WTC11 (cell line): Measurements from ENCODE around the gene DHX38.

ENCODE experiments used
- CBFB ChIP-seq: sonication (generic); formaldehyde crosslinking; IDR thresholded peaks from 2 replicates; pipeline ENCODE4 v1.8.1; 2022; ENCODE audit warnings: mild to moderate bottlenecking, low read depth, missing genetic modification reagents
- ESRRA ChIP-seq: sonication (generic); formaldehyde crosslinking; IDR thresholded peaks from 2 replicates; pipeline ENCODE4 v1.8.1; 2022; ENCODE audit warnings: mild to moderate bottlenecking, missing genetic modification reagents, borderline replicate concordance
- FOXK1 ChIP-seq: sonication (generic); formaldehyde crosslinking; IDR thresholded peaks from 2 replicates; pipeline ENCODE4 v1.8.0; 2022; ENCODE audit warnings: mild to moderate bottlenecking, moderate library complexity, missing genetic modification reagents
- SMAD3 ChIP-seq: sonication (generic); formaldehyde crosslinking; IDR thresholded peaks from 2 replicates; pipeline ENCODE4 v1.8.0; 2022; ENCODE audit warnings: missing genetic modification reagents, mild to moderate bottlenecking, borderline replicate concordance
- SOX15 ChIP-seq: fragments of 250-450 bp; sonication (Bioruptor Pico); IDR thresholded peaks from 2 replicates; pipeline ENCODE4 v1.9.0; 2021; ENCODE audit warnings: mild to moderate bottlenecking
- USF2 ChIP-seq: sonication (generic); formaldehyde crosslinking; IDR thresholded peaks from 2 replicates; pipeline ENCODE4 v1.8.1; 2023; ENCODE audit warnings: mild to moderate bottlenecking, missing genetic modification reagents, moderate library complexity
- ZBTB21 ChIP-seq: sonication (generic); formaldehyde crosslinking; IDR thresholded peaks from 2 replicates; pipeline ENCODE4 v1.8.1; 2023; ENCODE audit warnings: mild to moderate bottlenecking, missing genetic modification reagents, borderline replicate concordance
- ZNF671 ChIP-seq: fragments of 250-450 bp; sonication (Bioruptor Pico); IDR thresholded peaks from 2 replicates; pipeline ENCODE4 v1.8.0; 2021; ENCODE audit warnings: mild to moderate bottlenecking
- TF ChIP-seq, protein P1 (sequence below): fragments of 200-600 bp; IDR thresholded peaks from 2 replicates; pipeline ENCODE4 v1.8.0; 2022; ENCODE audit warnings: antibody characterized with exemption
- TF ChIP-seq, protein P2 (sequence below): sonication (generic); formaldehyde crosslinking; IDR thresholded peaks from 2 replicates; pipeline ENCODE4 v1.8.0; 2022; ENCODE audit warnings: mild to moderate bottlenecking, missing genetic modification reagents
- TF ChIP-seq, protein P3 (sequence below): sonication (generic); formaldehyde crosslinking; IDR thresholded peaks from 2 replicates; pipeline ENCODE4 v1.8.0; 2022; ENCODE audit warnings: missing genetic modification reagents

DNA sequence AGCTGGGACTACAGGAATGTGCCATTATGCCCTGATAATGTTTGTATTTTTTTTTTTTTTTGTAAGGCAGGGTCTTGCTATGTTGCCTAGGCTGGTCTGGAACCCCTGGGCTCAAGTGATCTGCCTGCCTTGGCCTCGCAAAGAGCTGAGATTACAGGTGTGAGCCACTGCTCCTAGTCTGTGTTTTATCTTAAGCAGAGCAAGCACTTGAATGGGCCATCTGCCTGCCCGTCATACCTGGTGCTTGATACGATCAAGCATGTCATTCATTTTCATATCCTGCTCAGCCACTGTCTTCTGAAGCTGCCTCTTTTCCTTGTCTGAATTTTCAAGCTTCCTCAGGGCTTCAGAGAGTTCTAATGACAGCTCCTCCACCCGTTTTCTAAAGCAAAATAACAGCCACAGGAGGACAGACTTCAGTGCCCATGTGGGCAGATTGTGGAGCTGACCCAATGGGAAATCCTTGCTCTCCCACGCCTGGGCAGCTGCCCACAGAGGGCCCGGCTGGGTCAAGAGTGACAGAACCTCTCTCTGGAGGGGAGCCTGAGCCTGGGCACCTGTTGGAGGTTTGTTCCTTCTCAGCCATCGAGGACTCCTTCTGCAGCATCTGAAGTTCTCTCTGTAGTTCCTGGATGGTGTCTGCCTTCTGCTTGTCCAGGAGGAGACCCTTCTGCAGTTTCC is 36.5 kb downstream of the DHX38 start:
- TF ChIP-seq, protein P1, sequence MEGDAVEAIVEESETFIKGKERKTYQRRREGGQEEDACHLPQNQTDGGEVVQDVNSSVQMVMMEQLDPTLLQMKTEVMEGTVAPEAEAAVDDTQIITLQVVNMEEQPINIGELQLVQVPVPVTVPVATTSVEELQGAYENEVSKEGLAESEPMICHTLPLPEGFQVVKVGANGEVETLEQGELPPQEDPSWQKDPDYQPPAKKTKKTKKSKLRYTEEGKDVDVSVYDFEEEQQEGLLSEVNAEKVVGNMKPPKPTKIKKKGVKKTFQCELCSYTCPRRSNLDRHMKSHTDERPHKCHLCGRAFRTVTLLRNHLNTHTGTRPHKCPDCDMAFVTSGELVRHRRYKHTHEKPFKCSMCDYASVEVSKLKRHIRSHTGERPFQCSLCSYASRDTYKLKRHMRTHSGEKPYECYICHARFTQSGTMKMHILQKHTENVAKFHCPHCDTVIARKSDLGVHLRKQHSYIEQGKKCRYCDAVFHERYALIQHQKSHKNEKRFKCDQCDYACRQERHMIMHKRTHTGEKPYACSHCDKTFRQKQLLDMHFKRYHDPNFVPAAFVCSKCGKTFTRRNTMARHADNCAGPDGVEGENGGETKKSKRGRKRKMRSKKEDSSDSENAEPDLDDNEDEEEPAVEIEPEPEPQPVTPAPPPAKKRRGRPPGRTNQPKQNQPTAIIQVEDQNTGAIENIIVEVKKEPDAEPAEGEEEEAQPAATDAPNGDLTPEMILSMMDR: no peak
- TF ChIP-seq USF2 (CRISPR knock-in tag) (no peak), SOX15 (CRISPR knock-in tag) (no peak), ZNF671 (no peak), FOXK1 (CRISPR knock-in tag) (no peak), ZBTB21 (CRISPR knock-in tag) (no peak), SMAD3 (CRISPR knock-in tag) (no peak), CBFB (no peak), ESRRA (CRISPR knock-in tag) (no peak)
- TF ChIP-seq, protein P2, sequence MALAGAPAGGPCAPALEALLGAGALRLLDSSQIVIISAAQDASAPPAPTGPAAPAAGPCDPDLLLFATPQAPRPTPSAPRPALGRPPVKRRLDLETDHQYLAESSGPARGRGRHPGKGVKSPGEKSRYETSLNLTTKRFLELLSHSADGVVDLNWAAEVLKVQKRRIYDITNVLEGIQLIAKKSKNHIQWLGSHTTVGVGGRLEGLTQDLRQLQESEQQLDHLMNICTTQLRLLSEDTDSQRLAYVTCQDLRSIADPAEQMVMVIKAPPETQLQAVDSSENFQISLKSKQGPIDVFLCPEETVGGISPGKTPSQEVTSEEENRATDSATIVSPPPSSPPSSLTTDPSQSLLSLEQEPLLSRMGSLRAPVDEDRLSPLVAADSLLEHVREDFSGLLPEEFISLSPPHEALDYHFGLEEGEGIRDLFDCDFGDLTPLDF (CRISPR knock-in tag): no peak
- TF ChIP-seq, protein P3, sequence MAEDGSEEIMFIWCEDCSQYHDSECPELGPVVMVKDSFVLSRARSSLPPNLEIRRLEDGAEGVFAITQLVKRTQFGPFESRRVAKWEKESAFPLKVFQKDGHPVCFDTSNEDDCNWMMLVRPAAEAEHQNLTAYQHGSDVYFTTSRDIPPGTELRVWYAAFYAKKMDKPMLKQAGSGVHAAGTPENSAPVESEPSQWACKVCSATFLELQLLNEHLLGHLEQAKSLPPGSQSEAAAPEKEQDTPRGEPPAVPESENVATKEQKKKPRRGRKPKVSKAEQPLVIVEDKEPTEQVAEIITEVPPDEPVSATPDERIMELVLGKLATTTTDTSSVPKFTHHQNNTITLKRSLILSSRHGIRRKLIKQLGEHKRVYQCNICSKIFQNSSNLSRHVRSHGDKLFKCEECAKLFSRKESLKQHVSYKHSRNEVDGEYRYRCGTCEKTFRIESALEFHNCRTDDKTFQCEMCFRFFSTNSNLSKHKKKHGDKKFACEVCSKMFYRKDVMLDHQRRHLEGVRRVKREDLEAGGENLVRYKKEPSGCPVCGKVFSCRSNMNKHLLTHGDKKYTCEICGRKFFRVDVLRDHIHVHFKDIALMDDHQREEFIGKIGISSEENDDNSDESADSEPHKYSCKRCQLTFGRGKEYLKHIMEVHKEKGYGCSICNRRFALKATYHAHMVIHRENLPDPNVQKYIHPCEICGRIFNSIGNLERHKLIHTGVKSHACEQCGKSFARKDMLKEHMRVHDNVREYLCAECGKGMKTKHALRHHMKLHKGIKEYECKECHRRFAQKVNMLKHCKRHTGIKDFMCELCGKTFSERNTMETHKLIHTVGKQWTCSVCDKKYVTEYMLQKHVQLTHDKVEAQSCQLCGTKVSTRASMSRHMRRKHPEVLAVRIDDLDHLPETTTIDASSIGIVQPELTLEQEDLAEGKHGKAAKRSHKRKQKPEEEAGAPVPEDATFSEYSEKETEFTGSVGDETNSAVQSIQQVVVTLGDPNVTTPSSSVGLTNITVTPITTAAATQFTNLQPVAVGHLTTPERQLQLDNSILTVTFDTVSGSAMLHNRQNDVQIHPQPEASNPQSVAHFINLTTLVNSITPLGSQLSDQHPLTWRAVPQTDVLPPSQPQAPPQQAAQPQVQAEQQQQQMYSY (CRISPR knock-in tag): no peak
